Activated CD8-positive, alpha-beta T cell treated with anti-CD3 and anti-CD28 coated beads, Interleukin-2, amount 10 ng/mL, durations not matched to agents 7 days and 5 days (primary cell): ENCODE data around the gene PHOX2A. TPM values are rescaled to one million over a fixed set of nuclear protein-coding genes. Genes with fewer than 3 reads are reported as not detected.
A peak's percentile ranks its signal among the peaks of the same experiment; 100 is the strongest.

ENCODE experiments used
- ATAC-seq: fragments of 150-1000 bp; cut with Tn5 transposase; one replicate; pipeline ENCODE4 v1.10.0; 2021; ENCODE audit warnings: moderate library complexity
- CTCF ChIA-PET: fragments of 350-600 bp; sonication (Branson Sonifier 250); formaldehyde crosslinking; loops from one replicate; lab custom pipeline; 2021; ENCODE audit warnings: antibody characterized with exemption; lab: Charles Lee
- POLR2A ChIA-PET: fragments of 350-600 bp; sonication (Branson Sonifier 250); formaldehyde crosslinking; loops from one replicate; lab custom pipeline; 2021; ENCODE audit warnings: antibody characterized with exemption; lab: Charles Lee
- DNase-seq: peaks from one replicate; pipeline ENCODE4 v3.0.0-alpha.2; 2020
- H3K27ac Mint-ChIP-seq: one replicate; pipeline ENCODE4 v1.8.0; 2021; ENCODE audit warnings: mild to moderate bottlenecking, mixed read lengths
- H3K27me3 Mint-ChIP-seq: one replicate; pipeline ENCODE4 v1.8.0; 2021; ENCODE audit warnings: low read depth, mixed read lengths
- H3K36me3 Mint-ChIP-seq: one replicate; pipeline ENCODE4 v1.8.0; 2021; ENCODE audit warnings: low read depth, mixed read lengths
- H3K4me1 Mint-ChIP-seq: one replicate; pipeline ENCODE4 v1.8.0; 2021; ENCODE audit warnings: low read depth, mixed read lengths
- H3K4me3 Mint-ChIP-seq: one replicate; pipeline ENCODE4 v1.8.0; 2021; ENCODE audit warnings: mild to moderate bottlenecking, mixed read lengths
- H3K9me3 Mint-ChIP-seq: one replicate; pipeline ENCODE4 v1.8.0; 2022; ENCODE audit warnings: mixed read lengths; ENCODE audit not compliant: insufficient read depth
- total RNA-seq, 2 experiments: library from RNA; stranded (reverse); gene quantifications; one replicate each; pipeline ENCODE4 v1.2.3, GENCODE V29; 2021

The PHOX2A gene
- total RNA-seq, 2 experiments from 2014 or later = not detected

- DNase-seq = no peak
- Mint-ChIP-seq H3K9me3 (no peaks in the 10 kb centered on the region), H3K27ac (no peak overlapping the region), H3K36me3 (peaks cover 7% of the 10 kb centered on the region), H3K4me3 (no peak overlapping the region), H3K4me1 (peaks cover 16% of the 10 kb centered on the region), H3K27me3 (peaks cover 43% of the 10 kb centered on the region)
- CTCF ChIA-PET = interaction anchor here (0.8 to 2.0 kb wide), 5 partner anchors 166 to 220 kb away, joined by 3 to 7 read pairs (median 4); no protein-coding TSS in a partner anchor
- POLR2A ChIA-PET = interaction anchor here (0.6 to 0.8 kb wide), 2 partner anchors 80 to 185 kb away, joined by 3 to 5 read pairs; no protein-coding TSS in a partner anchor
- no peak for ATAC-seq
Observed at GRCh38 chr11:72245263-72245816, 1.4 kb upstream of the PHOX2A start.

- ChIA-PET CTCF (interaction anchor here (0.8 to 2.0 kb wide), 5 partner anchors 167 to 219 kb away, joined by 3 to 7 read pairs (median 4); no protein-coding TSS in a partner anchor), POLR2A (interaction anchor here (0.8 kb wide), 1 partner anchor 186 kb away, joined by 5 read pairs; no protein-coding TSS in a partner anchor)
- H3K4me3 Mint-ChIP-seq = no peak overlapping the region
- H3K9me3 Mint-ChIP-seq = no peaks in the 10 kb centered on the region
- DNase-seq = no peak
- peaks cover 18% of the 10 kb centered on the region for H3K4me1 Mint-ChIP-seq
- peaks cover 44% of the 10 kb centered on the region for H3K27me3 Mint-ChIP-seq
- H3K27ac Mint-ChIP-seq = peak overlapping the region; percentile 13
- H3K36me3 Mint-ChIP-seq = peaks cover 8% of the 10 kb centered on the region
- no peak for ATAC-seq
Observed at GRCh38 chr11:72244361-72245262, 636 bp upstream of the PHOX2A start.

GRCh38 chr11:72243173-72244059 is 560 bp downstream of the PHOX2A start:
- H3K4me3 Mint-ChIP-seq = no peak overlapping the region
- peaks cover 49% of the 10 kb centered on the region for H3K27me3 Mint-ChIP-seq
- ATAC-seq (no peak), DNase-seq (no peak)
- H3K9me3 Mint-ChIP-seq = no peaks in the 10 kb centered on the region
- no peak overlapping the region for H3K27ac Mint-ChIP-seq
- ChIA-PET CTCF (no interaction called here), POLR2A (no interaction called here)
- peaks cover 25% of the 10 kb centered on the region for H3K4me1 Mint-ChIP-seq
- H3K36me3 Mint-ChIP-seq = peaks cover 12% of the 10 kb centered on the region

DNA sequence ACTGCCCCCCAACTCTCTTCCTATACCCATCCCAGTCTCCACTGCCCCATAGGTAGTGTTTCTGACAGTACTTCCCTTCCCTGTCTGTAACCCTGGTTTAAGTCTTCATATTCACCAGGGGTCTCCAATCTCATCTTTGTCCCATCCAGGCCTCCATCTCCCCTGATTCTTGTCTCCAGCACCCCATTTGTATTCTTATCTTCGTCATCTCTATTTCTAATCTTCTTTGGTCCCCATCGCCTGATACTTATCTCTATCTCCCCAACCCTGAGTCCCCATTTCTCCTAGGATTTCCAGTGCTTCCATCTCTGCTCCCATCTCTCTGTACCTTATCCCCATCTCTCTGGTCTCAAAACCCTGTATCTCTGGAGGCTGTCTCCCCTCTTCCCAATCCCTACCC is 1.8 kb downstream of the PHOX2A start:
- ATAC-seq (no peak), DNase-seq (no peak)
- ChIA-PET POLR2A (no interaction called here), CTCF (no interaction called here)
- Mint-ChIP-seq H3K27ac (no peak overlapping the region), H3K9me3 (no peaks in the 10 kb centered on the region), H3K36me3 (peaks cover 14% of the 10 kb centered on the region), H3K27me3 (peaks cover 49% of the 10 kb centered on the region), H3K4me1 (peaks cover 25% of the 10 kb centered on the region), H3K4me3 (no peak overlapping the region)

GRCh38 chr11:72241291-72241781 is 2.6 kb downstream of the PHOX2A start:
- Mint-ChIP-seq H3K4me3 (no peak overlapping the region), H3K27ac (no peak overlapping the region), H3K27me3 (peaks cover 49% of the 10 kb centered on the region), H3K36me3 (peaks cover 20% of the 10 kb centered on the region), H3K4me1 (peaks cover 25% of the 10 kb centered on the region), H3K9me3 (no peaks in the 10 kb centered on the region)
- CTCF ChIA-PET = interaction anchor here (0.8 to 2.0 kb wide), 3 partner anchors 58 to 189 kb away, joined by 3 to 15 read pairs (median 5); no protein-coding TSS in a partner anchor
- POLR2A ChIA-PET = interaction anchor here (1.1 kb wide), 1 partner anchor 16 kb away, joined by 3 read pairs; the partner anchor contains the start of gene INPPL1
- ATAC-seq (no peak), DNase-seq (no peak)

DNA sequence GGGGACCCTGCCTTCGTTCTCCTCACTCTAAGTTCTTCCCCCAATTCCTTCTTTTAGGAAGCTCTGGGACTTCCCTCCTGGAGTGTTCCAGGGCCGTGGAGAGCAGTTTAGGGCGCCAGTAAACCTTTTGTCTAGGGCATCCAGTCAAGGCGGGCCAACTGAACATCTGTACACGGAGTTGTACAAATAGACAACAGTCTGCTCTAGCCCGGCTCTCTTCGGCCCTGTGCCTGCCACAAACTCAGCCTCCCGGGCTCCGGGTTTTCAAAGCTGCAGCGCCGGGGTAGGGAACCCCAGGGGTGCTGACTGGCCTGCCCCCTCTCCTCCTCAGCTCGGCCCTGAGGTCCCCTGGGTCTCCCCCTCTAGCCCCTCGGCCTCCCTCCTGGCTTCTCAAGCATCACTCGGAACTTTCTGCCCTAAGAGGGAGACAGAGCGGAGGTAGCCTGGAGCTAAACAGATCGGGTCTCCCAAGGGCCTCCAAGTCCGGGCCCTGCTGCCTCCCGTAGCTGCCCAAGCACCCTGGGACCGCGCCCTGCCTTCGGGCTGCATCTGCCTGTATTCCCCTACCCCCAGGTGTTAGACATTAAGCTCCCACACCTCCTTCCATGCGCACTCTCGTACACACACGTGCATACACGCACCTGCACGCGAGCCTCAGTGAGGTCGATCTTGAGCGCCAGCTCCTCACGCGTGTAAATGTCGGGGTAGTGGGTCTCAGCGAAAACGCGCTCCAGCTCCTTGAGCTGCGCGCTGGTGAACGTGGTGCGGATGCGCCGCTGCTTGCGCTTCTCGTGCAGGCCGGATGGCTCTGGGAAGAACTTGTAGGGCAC is 3.3 kb downstream of the PHOX2A start:
- Mint-ChIP-seq H3K9me3 (no peaks in the 10 kb centered on the region), H3K36me3 (peaks cover 20% of the 10 kb centered on the region), H3K4me3 (peak overlapping the region; percentile 57), H3K27me3 (peaks cover 49% of the 10 kb centered on the region), H3K27ac (no peak overlapping the region), H3K4me1 (peaks cover 25% of the 10 kb centered on the region)
- ChIA-PET POLR2A (interaction anchor here (0.8 to 1.1 kb wide), 2 partner anchors 16 to 190 kb away, joined by 3 to 4 read pairs; partner anchors contain the start of gene INPPL1), CTCF (interaction anchor here (0.7 to 2.0 kb wide), 4 partner anchors 57 to 194 kb away, joined by 3 to 15 read pairs (median 5); partner anchors contain the start of gene CLPB)
- no peak for DNase-seq
- no peak for ATAC-seq

DNA sequence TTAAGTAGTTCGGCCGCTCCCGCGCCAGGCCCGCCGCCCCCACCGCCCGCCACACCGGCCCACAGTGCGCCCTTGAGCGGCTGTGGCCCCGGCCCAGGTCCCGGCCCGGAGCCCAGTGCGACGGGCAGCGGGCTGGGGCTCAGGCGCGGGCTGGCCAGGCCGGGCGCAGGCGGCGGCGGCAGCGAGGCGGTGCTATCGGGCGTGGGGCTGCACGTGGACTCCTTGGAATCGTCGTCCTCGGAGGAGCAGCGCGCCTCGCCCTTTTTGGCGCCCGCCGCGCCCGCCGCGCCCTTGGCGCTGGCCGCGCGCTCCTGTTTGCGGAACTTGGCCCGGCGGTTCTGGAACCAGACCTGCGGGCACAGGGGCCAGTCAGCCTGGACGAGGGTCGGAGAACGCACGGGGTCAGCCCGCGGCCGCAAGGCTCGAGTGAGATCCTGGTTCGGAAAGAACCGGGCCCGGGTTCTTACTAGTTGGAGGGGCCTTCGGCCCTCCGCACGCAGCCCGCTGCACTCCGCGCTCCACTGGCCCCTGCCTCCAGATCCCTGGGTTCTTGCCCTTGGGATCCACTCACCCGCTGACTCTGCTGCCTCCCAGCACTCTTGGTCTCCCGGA is 4.0 kb downstream of the PHOX2A start:
- DNase-seq = no peak
- peaks cover 23% of the 10 kb centered on the region for H3K36me3 Mint-ChIP-seq
- ATAC-seq = peak; percentile 31
- H3K27ac Mint-ChIP-seq = no peak overlapping the region
- peaks cover 49% of the 10 kb centered on the region for H3K27me3 Mint-ChIP-seq
- ChIA-PET CTCF (interaction anchor here (0.7 to 2.0 kb wide), 3 partner anchors 96 to 195 kb away, joined by 5 to 15 read pairs (median 5); partner anchors contain the start of gene CLPB), POLR2A (interaction anchor here (0.8 kb wide), 1 partner anchor 190 kb away, joined by 4 read pairs; no protein-coding TSS in a partner anchor)
- H3K4me3 Mint-ChIP-seq = peak overlapping the region; percentile 57
- H3K4me1 Mint-ChIP-seq = peaks cover 25% of the 10 kb centered on the region
- no peaks in the 10 kb centered on the region for H3K9me3 Mint-ChIP-seq

GRCh38 chr11:72239313-72239848 is 4.6 kb downstream of the PHOX2A start:
- peak overlapping the region; percentile 40 for H3K4me3 Mint-ChIP-seq
- ChIA-PET POLR2A (no interaction called here), CTCF (interaction anchor here (1.4 to 4.0 kb wide), 3 partner anchors 13 to 191 kb away, joined by 5 to 21 read pairs (median 15); partner anchors contain the start of gene INPPL1)

DNA sequence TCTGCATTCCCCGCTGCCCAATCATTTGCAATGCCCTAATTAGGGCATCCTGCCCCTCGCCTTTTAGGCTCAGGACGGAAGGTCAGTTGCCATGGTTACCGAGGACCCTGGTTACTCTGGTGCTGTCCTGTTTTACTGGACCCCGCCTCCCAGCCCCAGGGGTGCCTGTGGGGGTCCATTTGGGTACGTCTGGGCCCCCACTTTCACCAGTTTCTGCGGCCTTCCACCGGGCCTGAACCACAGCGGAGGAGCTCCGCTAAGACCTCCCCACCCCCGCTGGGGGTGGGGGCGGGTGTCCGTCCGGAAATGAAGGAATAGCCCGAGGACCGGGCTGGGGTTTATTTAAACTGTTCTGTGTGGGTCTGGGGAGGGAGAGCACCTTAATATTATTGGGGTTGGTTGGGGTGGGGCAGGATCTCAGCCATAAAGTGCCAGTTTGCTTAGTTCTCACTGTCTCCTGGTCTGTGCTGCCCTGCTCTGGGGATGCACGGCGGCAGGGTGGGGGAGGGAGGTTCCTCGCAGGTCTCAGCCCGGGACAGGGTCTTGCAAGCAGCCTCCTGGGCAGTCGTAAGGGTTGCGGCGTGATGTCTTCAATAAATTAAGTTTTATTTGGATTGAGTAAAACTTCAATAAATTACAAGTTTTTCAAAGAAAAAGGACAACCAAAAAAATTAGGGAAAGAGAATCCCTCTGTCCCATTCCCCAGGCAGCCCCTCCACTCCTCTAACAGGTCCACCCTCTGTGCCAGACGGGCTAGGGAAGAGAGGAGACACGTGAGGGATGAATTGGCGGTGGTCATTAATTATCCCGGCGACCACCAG is 5.3 kb downstream of the PHOX2A start:
- DNase-seq = no peak
- POLR2A ChIA-PET = no interaction called here

More at GRCh38 chr11:72239313-72239848, 4.6 kb downstream of the PHOX2A start:
- Mint-ChIP-seq H3K27me3 (peaks cover 43% of the 10 kb centered on the region), H3K27ac (no peak overlapping the region), H3K36me3 (peaks cover 25% of the 10 kb centered on the region), H3K4me1 (peaks cover 21% of the 10 kb centered on the region), H3K9me3 (no peaks in the 10 kb centered on the region)
- DNase-seq = no peak
- peak; percentile 27 for ATAC-seq

More for the DNA sequence above, 5.3 kb downstream of the PHOX2A start:
- no peaks in the 10 kb centered on the region for H3K9me3 Mint-ChIP-seq
- H3K36me3 Mint-ChIP-seq = peaks cover 28% of the 10 kb centered on the region
- H3K27ac Mint-ChIP-seq = no peak overlapping the region
- no peak for ATAC-seq
- peaks cover 42% of the 10 kb centered on the region for H3K27me3 Mint-ChIP-seq
- H3K4me3 Mint-ChIP-seq = peak overlapping the region; percentile 28
- CTCF ChIA-PET = interaction anchor here (0.6 to 4.0 kb wide), 13 partner anchors 10 to 308 kb away, joined by 3 to 21 read pairs (median 3); partner anchors contain the start of genes CLPB and INPPL1
- H3K4me1 Mint-ChIP-seq = peaks cover 23% of the 10 kb centered on the region
